GM23338 (cell line): ENCODE measurements around the gene NQO2. TPM values are rescaled to one million over a fixed set of nuclear protein-coding genes. Genes with fewer than 3 reads are reported as not detected.
A peak's percentile ranks its signal among the peaks of the same experiment; 100 is the strongest.

ENCODE experiments used
- ATAC-seq: fragments of 200-7000 bp; cut with Tn5 transposase; 3 replicates; pipeline ENCODE4 v1.9.1; 2020
- DNase-seq: peaks from one replicate; pipeline ENCODE4 v3.0.0-alpha.2; 2015; ENCODE audit warnings: low spot score
- H2AFZ ChIP-seq: fragments of 200-600 bp; sonication (generic); 2 replicates; pipeline ENCODE4 v1.8.0; 2016; ENCODE audit warnings: antibody characterized with exemption, mild to moderate bottlenecking, moderate library complexity
- H3F3A ChIP-seq: fragments of 200-600 bp; sonication (generic); replicated peaks from 2 replicates; pipeline ENCODE4 v1.8.0; 2017; ENCODE audit warnings: antibody characterized with exemption, mixed run types, low read depth
- H3K27ac ChIP-seq: fragments of 200-600 bp; sonication (generic); 2 replicates; pipeline ENCODE4 v1.6.1; 2016; ENCODE audit warnings: low read depth
- H3K27me3 ChIP-seq: fragments of 200-600 bp; sonication (generic); 2 replicates; pipeline ENCODE4 v1.8.0; 2016; ENCODE audit warnings: mild to moderate bottlenecking, mixed run types, moderate library complexity; ENCODE audit not compliant: insufficient read depth
- H3K36me3 ChIP-seq: fragments of 200-600 bp; sonication (generic); 2 replicates; pipeline ENCODE4 v1.8.0; 2016; ENCODE audit warnings: mild to moderate bottlenecking; ENCODE audit not compliant: insufficient read depth
- H3K4me1 ChIP-seq: fragments of 200-600 bp; sonication (generic); 2 replicates; pipeline ENCODE4 v1.8.0; 2016; ENCODE audit warnings: mild to moderate bottlenecking, moderate library complexity; ENCODE audit not compliant: insufficient read depth
- H3K4me2 ChIP-seq: fragments of 200-600 bp; sonication (generic); 2 replicates; pipeline ENCODE4 v1.7.1; 2017; ENCODE audit warnings: mixed run types
- H3K4me3 ChIP-seq: fragments of 200-600 bp; sonication (generic); 2 replicates; pipeline ENCODE4 v1.6.1; 2016; ENCODE audit warnings: mixed run types
- H3K79me2 ChIP-seq: fragments of 200-600 bp; sonication (generic); replicated peaks from 2 replicates; pipeline ENCODE4 v1.8.0; 2017; ENCODE audit warnings: mild to moderate bottlenecking; ENCODE audit not compliant: insufficient read depth
- H3K9me2 ChIP-seq: fragments of 200-600 bp; sonication (generic); 2 replicates; pipeline ENCODE4 v1.8.0; 2017; ENCODE audit not compliant: insufficient read depth
- H4K20me1 ChIP-seq: fragments of 200-600 bp; sonication (generic); replicated peaks from 2 replicates; pipeline ENCODE4 v1.8.0; 2017; ENCODE audit warnings: mild to moderate bottlenecking; ENCODE audit not compliant: insufficient read depth
- H3K27ac Mint-ChIP-seq: 2 replicates; pipeline ENCODE4 v1.8.0; 2020; ENCODE audit warnings: inconsistent platforms, mild to moderate bottlenecking, moderate library complexity, mixed read lengths
- H3K27me3 Mint-ChIP-seq: 3 replicates; pipeline ENCODE4 v1.8.0; 2022; ENCODE audit warnings: low read depth, mild to moderate bottlenecking, moderate library complexity, mixed read lengths, inconsistent platforms; ENCODE audit not compliant: insufficient read depth, poor library complexity
- H3K36me3 Mint-ChIP-seq: 3 replicates; pipeline ENCODE4 v1.8.0; 2021; ENCODE audit warnings: low read depth, mild to moderate bottlenecking, inconsistent platforms, moderate library complexity, mixed read lengths
- H3K4me1 Mint-ChIP-seq: 3 replicates; pipeline ENCODE4 v1.8.0; 2020; ENCODE audit warnings: mild to moderate bottlenecking, inconsistent platforms, mixed read lengths
- H3K4me3 Mint-ChIP-seq: 3 replicates; pipeline ENCODE4 v1.8.0; 2021; ENCODE audit warnings: moderate library complexity, mild to moderate bottlenecking, inconsistent platforms, mixed read lengths
- H3K9me3 Mint-ChIP-seq: 3 replicates; pipeline ENCODE4 v1.8.0; 2020; ENCODE audit warnings: moderate library complexity, mild to moderate bottlenecking, inconsistent platforms, mixed read lengths
- CREB1 ChIP-seq: fragments of 250-450 bp; sonication (Bioruptor Pico); IDR thresholded peaks from 2 replicates; pipeline ENCODE4 v1.5.0; 2020; ENCODE audit warnings: low read depth, mild to moderate bottlenecking, moderate library complexity
- EZH2 ChIP-seq: fragments of 200-600 bp; sonication (generic); IDR thresholded peaks from one replicate; pipeline ENCODE4 v1.8.0; 2017; ENCODE audit warnings: antibody characterized with exemption, mild to moderate bottlenecking, low read depth; ENCODE audit not compliant: unreplicated experiment
- EZH2phosphoT487 ChIP-seq: fragments of 200-600 bp; sonication (generic); IDR thresholded peaks from one replicate; pipeline ENCODE4 v1.8.1; 2018; ENCODE audit warnings: antibody characterized with exemption; ENCODE audit not compliant: unreplicated experiment
- NANOG ChIP-seq: IDR thresholded peaks from 2 replicates; pipeline ENCODE4 v1.6.1; 2016; ENCODE audit warnings: antibody characterized with exemption, borderline replicate concordance
- POLR2AphosphoS5 ChIP-seq: IDR thresholded peaks from 2 replicates; pipeline ENCODE4 v1.6.1; 2016; ENCODE audit warnings: antibody characterized with exemption, low read depth
- ZNF331 ChIP-seq: fragments of 250-450 bp; sonication (Bioruptor Pico); IDR thresholded peaks from 2 replicates; pipeline ENCODE4 v1.5.0; 2020; ENCODE audit warnings: low read depth, mild to moderate bottlenecking, moderate library complexity
- polyA plus RNA-seq: library from polyadenylated mRNA; unstranded; fragments of >200 nt; fragmentation: Nextera tagmentation; extraction: Ambion mirVana; gene quantifications from 2 replicates; pipeline ENCODE4 v1.2.1, GENCODE V29; 2016
- total RNA-seq: library from RNA; depleted of rRNA; stranded (reverse); fragments of >200 nt; shearing (Covaris generic); gene quantifications from 2 replicates; pipeline ENCODE4 v1.2.3, GENCODE V29; 2014
- TF ChIP-seq, protein P1 (sequence below): fragments of 250-450 bp; sonication (Bioruptor Pico); IDR thresholded peaks from 2 replicates; pipeline ENCODE4 v1.5.0; 2020; ENCODE audit warnings: mild to moderate bottlenecking, moderate library complexity
- TF ChIP-seq, protein P2 (sequence below), 2 experiments: fragments of 200-600 bp in 1 of 2; sonication (generic) in 1 of 2; conservative IDR thresholded peaks; 2 replicates each; pipeline versions ENCODE4 v1.5.1 to v1.6.1; 2016 to 2017; ENCODE audit warnings: antibody characterized with exemption in 2 of 2, low read depth in 2 of 2, mild to moderate bottlenecking in 2 of 2, moderate library complexity in 1 of 2
- TF ChIP-seq, protein P3 (sequence below): IDR thresholded peaks from 2 replicates; pipeline ENCODE4 v1.6.1; 2016; ENCODE audit warnings: antibody characterized with exemption
- TF ChIP-seq, protein P4 (sequence below): IDR thresholded peaks from one replicate; pipeline ENCODE4 v1.6.1; 2018; ENCODE audit warnings: antibody characterized with exemption; ENCODE audit not compliant: unreplicated experiment

NQO2 gene
- total and polyA plus RNA-seq, 2 experiments from 2014 or later, result 117 to 173 TPM

DNA sequence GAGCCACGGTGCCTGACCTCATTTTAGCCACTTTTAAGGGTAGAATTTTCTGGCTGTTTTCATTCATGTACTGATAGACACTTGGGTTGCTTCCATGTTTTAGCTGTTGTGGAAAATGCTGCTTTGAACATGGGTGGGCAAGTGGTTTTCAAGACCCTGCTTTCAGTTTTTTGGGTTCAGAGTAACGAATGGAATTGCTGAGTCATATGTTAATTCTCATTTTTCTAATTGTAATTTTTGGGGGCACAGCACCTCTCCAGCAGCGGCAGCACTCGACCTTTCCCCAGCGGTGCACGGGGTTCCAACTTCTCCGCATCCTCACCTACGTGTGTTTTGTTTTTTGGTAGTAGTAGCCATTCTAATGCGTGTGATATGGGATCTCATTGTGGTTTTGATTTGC is 5.4 kb downstream of the NQO2 start (continued):
- TF ChIP-seq, protein P1, sequence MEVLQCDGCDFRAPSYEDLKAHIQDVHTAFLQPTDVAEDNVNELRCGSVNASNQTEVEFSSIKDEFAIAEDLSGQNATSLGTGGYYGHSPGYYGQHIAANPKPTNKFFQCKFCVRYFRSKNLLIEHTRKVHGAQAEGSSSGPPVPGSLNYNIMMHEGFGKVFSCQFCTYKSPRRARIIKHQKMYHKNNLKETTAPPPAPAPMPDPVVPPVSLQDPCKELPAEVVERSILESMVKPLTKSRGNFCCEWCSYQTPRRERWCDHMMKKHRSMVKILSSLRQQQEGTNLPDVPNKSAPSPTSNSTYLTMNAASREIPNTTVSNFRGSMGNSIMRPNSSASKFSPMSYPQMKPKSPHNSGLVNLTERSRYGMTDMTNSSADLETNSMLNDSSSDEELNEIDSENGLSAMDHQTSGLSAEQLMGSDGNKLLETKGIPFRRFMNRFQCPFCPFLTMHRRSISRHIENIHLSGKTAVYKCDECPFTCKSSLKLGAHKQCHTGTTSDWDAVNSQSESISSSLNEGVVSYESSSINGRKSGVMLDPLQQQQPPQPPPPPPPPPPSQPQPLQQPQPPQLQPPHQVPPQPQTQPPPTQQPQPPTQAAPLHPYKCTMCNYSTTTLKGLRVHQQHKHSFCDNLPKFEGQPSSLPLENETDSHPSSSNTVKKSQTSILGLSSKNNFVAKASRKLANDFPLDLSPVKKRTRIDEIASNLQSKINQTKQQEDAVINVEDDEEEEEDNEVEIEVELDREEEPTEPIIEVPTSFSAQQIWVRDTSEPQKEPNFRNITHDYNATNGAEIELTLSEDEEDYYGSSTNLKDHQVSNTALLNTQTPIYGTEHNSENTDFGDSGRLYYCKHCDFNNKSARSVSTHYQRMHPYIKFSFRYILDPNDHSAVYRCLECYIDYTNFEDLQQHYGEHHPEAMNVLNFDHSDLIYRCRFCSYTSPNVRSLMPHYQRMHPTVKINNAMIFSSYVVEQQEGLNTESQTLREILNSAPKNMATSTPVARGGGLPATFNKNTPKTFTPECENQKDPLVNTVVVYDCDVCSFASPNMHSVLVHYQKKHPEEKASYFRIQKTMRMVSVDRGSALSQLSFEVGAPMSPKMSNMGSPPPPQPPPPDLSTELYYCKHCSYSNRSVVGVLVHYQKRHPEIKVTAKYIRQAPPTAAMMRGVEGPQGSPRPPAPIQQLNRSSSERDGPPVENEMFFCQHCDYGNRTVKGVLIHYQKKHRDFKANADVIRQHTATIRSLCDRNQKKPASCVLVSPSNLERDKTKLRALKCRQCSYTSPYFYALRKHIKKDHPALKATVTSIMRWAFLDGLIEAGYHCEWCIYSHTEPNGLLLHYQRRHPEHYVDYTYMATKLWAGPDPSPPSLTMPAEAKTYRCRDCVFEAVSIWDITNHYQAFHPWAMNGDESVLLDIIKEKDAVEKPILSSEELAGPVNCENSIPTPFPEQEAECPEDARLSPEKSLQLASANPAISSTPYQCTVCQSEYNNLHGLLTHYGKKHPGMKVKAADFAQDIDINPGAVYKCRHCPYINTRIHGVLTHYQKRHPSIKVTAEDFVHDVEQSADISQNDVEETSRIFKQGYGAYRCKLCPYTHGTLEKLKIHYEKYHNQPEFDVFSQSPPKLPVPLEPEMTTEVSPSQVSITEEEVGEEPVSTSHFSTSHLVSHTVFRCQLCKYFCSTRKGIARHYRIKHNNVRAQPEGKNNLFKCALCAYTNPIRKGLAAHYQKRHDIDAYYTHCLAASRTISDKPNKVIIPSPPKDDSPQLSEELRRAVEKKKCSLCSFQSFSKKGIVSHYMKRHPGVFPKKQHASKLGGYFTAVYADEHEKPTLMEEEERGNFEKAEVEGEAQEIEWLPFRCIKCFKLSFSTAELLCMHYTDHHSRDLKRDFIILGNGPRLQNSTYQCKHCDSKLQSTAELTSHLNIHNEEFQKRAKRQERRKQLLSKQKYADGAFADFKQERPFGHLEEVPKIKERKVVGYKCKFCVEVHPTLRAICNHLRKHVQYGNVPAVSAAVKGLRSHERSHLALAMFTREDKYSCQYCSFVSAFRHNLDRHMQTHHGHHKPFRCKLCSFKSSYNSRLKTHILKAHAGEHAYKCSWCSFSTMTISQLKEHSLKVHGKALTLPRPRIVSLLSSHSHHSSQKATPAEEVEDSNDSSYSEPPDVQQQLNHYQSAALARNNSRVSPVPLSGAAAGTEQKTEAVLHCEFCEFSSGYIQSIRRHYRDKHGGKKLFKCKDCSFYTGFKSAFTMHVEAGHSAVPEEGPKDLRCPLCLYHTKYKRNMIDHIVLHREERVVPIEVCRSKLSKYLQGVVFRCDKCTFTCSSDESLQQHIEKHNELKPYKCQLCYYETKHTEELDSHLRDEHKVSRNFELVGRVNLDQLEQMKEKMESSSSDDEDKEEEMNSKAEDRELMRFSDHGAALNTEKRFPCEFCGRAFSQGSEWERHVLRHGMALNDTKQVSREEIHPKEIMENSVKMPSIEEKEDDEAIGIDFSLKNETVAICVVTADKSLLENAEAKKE, result no peak

DNA sequence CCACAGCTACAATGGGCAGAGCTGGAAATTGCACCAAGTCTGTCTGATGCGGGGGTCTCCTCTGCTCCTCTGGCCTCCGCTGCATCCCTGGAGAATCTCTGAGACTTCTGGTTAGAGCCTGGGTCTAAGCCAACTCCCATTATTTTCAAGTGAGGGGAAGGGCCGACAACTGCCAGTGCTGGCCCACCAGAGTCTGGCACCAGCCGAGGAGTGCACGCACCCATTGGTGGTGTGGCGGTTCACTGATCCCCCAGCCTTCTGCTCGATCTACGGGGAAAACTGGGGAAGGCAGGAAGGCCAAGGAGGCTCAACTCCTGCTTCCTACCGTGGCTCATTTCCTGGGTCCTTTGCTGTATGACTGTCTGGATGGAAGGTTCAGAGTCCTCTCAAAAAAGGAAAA is 6.2 kb downstream of the NQO2 start:
- Mint-ChIP-seq H3K27me3 (peaks cover 14% of the 10 kb centered on the region), H3K27ac (peak overlapping the region; percentile 76), H3K4me3 (no peak overlapping the region), H3K9me3 (peaks cover 17% of the 10 kb centered on the region), H3K36me3 (peaks cover 94% of the 10 kb centered on the region), H3K4me1 (peaks cover 66% of the 10 kb centered on the region)
- DNase-seq (no peak), ATAC-seq (no peak)
- H3K27me3 ChIP-seq, result no peaks in the 10 kb centered on the region
- peak overlapping the region; percentile 53; the same call in 1 of the 2 replicates for H3K27ac ChIP-seq
- peaks cover 51% of the 10 kb centered on the region for H3K4me1 ChIP-seq
- H3K79me2 ChIP-seq, result peaks cover 19% of the 10 kb centered on the region
- H3K4me3 ChIP-seq, result no peak overlapping the region
- H3K9me2 ChIP-seq, result no peaks in the 10 kb centered on the region
- no peaks in the 10 kb centered on the region; the same call in 1 of the 2 replicates for H4K20me1 ChIP-seq
- H2AFZ ChIP-seq, result no peak overlapping the region
- peaks cover 17% of the 10 kb centered on the region for H3K36me3 ChIP-seq
- TF ChIP-seq NANOG, result no peak
- no peak for TF ChIP-seq POLR2AphosphoS5
- TF ChIP-seq, protein P2, sequence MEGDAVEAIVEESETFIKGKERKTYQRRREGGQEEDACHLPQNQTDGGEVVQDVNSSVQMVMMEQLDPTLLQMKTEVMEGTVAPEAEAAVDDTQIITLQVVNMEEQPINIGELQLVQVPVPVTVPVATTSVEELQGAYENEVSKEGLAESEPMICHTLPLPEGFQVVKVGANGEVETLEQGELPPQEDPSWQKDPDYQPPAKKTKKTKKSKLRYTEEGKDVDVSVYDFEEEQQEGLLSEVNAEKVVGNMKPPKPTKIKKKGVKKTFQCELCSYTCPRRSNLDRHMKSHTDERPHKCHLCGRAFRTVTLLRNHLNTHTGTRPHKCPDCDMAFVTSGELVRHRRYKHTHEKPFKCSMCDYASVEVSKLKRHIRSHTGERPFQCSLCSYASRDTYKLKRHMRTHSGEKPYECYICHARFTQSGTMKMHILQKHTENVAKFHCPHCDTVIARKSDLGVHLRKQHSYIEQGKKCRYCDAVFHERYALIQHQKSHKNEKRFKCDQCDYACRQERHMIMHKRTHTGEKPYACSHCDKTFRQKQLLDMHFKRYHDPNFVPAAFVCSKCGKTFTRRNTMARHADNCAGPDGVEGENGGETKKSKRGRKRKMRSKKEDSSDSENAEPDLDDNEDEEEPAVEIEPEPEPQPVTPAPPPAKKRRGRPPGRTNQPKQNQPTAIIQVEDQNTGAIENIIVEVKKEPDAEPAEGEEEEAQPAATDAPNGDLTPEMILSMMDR (conservative IDR thresholded peaks at IDR 0.05; ENCODE audit: low read depth in 2 of 2), result no peak
- no peak for TF ChIP-seq ZNF331 (CRISPR knock-in tag)
- TF ChIP-seq, protein P3, sequence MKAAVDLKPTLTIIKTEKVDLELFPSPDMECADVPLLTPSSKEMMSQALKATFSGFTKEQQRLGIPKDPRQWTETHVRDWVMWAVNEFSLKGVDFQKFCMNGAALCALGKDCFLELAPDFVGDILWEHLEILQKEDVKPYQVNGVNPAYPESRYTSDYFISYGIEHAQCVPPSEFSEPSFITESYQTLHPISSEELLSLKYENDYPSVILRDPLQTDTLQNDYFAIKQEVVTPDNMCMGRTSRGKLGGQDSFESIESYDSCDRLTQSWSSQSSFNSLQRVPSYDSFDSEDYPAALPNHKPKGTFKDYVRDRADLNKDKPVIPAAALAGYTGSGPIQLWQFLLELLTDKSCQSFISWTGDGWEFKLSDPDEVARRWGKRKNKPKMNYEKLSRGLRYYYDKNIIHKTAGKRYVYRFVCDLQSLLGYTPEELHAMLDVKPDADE, result no peak
- no peak for TF ChIP-seq EZH2phosphoT487
- no peak for TF ChIP-seq CREB1
- TF ChIP-seq, protein P4, sequence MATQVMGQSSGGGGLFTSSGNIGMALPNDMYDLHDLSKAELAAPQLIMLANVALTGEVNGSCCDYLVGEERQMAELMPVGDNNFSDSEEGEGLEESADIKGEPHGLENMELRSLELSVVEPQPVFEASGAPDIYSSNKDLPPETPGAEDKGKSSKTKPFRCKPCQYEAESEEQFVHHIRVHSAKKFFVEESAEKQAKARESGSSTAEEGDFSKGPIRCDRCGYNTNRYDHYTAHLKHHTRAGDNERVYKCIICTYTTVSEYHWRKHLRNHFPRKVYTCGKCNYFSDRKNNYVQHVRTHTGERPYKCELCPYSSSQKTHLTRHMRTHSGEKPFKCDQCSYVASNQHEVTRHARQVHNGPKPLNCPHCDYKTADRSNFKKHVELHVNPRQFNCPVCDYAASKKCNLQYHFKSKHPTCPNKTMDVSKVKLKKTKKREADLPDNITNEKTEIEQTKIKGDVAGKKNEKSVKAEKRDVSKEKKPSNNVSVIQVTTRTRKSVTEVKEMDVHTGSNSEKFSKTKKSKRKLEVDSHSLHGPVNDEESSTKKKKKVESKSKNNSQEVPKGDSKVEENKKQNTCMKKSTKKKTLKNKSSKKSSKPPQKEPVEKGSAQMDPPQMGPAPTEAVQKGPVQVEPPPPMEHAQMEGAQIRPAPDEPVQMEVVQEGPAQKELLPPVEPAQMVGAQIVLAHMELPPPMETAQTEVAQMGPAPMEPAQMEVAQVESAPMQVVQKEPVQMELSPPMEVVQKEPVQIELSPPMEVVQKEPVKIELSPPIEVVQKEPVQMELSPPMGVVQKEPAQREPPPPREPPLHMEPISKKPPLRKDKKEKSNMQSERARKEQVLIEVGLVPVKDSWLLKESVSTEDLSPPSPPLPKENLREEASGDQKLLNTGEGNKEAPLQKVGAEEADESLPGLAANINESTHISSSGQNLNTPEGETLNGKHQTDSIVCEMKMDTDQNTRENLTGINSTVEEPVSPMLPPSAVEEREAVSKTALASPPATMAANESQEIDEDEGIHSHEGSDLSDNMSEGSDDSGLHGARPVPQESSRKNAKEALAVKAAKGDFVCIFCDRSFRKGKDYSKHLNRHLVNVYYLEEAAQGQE, result no peak
- TF ChIP-seq EZH2, result no peak
- 0 out of 2 replicates have a peak, but pooled peaks cover 11% of the 10 kb centered on the region for H3F3A ChIP-seq
- H3K4me2 ChIP-seq, result no peak overlapping the region
